ENCODE results near the gene HESX1.

HESX1 gene

DNA sequence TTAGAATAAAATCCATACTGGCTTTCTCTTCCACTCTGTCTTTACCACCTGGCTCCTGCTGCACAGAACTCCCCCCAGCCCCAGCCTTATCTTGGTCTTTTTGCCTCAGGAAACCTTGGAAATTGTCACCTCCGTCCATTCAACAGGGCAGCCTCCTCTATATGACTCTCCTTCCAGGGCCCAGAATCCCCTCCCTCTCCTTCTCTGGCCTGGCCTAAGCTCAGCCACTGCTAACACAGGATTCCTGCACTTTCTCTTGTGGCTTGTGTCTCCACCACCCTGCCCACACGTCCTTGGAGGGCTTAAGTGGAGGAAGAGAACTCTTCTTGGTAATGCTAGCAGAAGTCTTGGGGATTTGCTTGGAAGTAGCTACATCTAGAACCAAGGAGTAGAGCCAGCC, 33.1 kb downstream of the HESX1 start:
- DNase-seq: no peak

DNA sequence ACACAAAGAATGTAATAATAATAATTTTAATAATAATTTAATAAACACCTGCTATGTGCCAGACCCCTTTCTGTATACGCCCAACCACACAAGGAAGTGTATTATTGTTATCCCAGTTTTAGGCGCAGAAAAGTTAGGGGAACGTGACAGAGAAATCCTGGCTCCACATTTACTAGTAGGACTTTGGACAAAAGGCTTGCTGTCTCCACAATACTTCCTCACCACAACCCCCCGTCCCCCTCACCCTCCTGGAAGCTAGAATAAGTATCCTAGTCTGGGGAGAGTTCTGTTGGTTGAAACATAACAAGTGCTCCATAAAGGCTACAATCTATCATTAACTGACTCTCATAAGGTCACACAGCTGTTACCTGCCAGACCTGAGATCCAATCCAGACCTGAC, 34.1 kb downstream of the HESX1 start:
- DNase-seq: no peak

DNA sequence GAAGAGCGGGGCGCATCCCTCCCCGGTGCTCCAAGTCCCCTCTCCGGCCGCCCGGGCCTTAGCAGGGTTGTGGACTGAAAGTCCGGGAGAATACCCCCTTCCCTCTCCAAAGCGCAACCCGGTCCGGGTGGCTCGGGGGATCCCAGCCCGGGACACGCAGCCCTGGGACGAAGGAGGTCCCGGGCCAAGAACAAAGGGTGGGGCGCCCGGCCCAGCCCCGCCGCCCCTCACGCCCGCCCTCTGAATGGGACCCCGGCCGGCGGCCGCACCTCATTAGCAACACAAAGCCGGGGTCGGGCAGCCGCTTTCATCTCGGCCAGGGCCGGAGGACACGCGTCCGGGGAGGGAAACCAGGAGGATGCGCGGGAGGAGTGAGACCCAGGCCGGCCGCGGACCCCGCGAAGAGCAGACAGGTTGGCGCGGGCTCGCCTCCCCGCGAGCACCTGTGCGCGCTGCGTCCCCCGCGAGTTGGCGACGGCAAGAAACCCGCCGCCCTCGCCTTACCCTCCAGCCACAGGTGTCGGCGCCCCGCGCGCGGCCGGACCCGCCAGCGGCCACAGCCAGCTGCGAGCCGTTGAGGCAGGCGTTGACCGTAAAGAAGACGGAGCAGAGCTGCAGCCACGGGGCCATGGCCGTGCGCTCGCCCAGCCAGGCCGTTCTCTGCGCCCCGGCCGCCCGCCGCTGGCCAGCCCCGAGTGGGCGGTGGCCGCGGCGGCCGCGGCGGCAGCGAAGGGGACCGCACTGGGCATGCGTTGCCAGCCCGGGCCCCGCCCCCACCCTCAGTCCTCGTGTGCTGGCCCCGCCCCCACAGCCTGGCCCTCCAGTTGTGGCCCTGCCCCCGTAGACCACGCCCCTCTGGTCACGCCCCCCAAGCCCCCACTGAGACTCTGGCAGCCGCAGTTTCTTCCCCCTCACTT, 34.9 kb downstream of the HESX1 start, which contains the start of gene IL17RD:
IL17RD (minus strand) TSS at position 697 of the 917 bp plus-strand sequence; CDS start at position 630, 67 bp downstream.
- DNase-seq: no peak

DNA sequence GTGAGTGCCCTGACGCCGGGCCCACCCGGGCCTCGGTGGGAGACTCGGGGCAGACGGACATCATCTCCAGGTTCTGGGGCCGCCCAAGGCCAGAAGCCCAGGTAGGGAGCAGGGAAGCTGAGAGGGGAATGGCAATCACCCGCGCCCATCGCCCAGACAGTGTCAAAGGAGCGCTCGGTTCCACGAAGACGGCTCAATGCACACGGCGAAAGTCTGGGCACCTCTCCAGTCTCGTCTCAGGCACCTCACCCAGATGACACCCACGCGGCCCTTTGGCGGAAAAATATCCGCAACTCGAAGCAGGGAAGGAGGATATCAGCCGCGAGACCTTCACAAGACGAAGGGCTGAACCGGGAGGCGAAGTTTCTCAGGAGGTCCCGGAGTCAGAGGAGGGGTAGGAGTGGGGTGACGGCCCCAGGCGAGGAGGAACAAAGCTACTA, 35.5 kb downstream of the HESX1 start:
- DNase-seq: no peak

DNA sequence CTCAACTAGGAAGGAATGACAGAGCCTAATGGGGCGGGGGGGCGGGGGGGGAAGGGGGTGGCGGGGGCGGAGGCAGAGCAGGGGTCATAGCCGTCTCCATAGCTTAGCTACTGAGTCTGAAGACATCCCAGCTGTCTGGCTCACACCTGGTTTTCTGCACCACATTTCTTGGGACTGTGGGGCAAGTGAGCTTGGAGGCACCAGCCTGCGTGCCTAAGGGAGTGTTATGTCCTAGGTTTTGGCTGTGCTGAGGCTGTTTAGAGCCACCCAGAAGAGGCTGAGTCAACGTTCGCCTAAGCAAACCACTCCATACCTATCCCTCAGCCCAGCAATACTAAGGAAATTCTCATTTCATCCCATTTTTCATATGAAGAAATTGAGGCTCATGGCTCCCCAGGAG, 36.0 kb downstream of the HESX1 start:
- no peak for DNase-seq

DNA sequence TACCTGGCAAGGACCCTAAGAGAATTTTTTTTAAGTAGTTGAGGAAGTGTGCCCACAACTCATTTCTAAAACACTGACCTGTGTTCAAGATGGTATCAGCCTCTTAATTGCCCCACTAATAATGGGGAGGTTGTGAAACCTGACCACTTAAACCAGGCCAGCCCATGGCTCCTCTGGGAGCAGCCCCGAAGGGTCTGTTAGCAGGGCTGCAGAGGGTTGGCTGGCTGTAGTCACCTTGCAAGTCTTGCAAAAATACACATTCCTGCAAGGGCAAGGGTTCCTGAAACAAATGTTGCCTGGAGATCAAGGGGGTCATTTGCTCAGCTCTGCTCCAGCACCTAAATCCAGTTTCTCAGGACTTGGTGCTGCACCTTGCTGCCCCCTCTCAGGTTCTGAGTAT, 37.9 kb downstream of the HESX1 start:
- no peak for DNase-seq

DNA sequence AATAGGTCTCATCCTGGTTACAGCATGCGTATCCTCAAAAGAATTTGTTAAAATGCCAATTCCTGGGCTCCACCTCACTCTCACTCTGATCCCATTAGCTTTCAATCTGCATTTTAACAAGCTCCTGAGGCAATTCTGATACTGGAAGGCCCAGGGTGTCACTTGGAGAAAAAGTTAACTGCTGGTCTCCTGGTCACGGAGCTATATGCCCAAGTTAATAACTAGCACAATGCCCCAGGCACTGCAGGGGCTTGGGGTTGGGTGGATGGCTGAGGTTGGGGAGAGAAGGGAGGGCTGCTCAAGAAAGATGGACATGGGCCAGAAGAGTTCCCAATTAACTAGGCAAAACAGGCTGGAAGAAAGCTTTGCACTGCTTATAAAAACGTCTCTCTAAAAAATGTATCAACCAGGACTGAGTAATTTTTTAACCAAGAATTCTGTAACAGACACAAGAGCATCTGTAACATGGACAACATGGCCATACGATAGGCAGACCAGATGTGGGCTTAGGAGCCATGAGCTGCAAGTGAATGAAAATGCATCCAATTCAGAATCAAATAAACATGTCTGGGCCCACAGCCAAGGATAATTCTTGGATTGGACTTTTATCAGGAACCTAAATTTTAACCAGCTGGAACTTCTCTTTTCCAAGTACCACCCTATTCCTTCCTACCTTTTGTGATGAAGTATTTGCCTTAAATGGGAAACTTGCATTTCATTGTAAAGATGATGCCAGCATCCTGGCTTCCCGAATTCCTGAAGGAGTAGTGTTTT, 38.8 kb downstream of the HESX1 start:
- DNase-seq: no peak

DNA sequence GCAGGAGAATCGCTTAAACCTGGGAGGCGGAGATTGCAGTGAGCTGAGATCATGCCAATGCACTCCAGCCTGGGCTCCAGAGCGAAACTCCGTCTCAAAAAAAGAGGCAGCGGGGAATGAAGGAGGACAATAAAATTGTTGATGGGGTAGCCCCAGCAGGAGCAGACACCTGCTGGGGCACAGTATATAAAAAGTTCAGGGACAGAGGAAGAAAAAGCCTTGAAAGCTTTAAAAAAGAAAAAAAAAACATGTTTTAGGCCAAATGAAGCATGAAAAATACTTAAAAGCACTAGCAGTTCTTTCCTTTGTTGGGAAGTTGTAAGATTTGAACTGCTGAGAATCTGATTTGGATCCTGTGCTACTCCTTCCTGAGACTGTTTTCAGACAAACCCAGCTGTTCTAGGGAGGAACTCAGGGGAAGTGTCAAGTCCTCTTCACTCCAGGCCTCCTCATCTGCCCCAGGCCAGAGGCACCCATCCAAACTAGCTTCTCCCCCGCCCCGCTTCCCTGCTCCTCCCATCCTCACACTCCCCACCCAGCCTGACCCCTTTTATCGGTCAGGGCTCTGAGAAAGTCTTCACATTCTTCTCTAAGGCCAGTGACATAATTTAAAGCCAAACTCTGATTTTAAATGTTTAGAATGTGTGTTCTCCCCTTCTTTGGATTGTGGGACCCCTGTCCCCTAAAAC, 39.6 kb downstream of the HESX1 start:
- no peak for DNase-seq

DNA sequence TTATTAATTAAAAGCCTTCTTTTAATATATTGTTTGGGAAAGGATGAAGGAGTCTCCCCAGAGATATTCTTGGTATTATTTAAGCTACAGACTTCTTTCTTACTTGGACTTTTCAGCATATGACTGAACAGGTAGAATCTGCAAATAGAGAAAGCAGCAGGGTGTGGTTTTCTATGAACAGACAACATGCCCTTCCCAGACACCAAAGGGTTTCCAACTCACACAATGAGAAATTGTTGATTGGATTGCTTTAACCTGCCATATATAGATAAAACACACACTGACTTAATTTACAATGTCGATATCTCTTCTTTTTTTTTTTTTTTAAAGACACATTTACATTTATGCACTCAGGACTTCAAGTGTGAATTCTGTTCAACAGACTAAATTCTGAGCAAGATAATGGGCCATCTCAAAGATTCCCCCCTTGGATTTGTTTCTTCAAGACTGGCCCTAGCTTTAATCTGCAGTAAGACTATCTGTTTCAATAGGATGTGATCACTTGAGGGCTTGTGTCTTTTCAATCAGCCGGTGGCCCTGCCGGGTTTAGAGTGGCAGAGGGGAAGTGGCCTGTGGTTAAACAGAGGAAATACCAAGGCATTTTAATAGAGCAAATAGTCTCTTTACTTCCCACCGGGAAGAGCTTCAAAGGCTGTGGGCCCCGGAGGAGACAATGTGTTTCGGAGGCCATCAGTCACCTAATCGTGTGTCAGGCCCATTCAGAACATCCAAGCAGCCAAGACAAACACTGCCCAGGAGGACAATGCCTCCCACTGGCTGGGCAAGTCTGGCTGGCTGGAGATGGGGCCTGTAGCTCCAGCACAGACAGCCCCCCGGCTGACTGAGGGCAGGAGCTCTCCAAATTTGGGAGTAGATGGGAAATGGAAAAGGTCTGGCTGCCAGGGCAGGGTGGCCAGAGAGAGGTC, 40.7 kb downstream of the HESX1 start:
- DNase-seq: no peak

DNA sequence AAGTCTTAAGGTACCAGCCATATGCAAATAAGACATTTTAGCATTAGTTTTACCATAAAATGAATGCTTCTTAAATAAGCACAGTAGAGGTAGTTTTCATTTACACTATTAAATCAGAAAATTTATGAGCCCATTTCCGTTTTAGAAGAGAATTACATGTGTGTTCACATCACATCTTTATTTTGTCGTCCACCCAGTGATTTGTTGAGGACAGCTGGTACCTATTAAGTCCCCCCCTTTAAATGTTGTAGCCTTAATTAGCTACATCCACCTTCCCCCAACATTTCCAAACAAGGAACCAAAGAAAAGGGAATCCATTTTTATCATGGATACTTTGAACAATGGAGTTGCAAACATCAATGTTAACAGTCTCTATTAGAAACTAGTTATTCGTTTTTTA, 41.5 kb downstream of the HESX1 start:
- no peak for DNase-seq

DNA sequence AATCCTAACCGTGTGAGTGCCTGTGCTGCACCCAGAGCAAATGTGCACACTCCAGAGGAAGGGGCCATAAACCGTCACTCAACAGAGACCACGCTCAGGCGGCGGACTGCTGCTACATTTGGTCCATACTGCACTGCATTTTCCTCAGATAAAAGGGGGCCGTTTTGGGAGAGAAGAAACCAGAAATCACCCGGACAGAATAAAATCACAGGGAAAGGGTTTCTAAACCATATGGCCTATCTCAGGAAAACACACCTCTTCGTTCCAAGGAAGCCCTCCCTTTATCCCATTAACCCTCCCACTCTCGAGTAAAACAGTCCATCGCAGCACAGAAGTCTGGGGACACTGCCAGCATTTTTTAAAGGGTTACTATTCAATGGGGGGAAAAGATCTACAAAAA, 42.2 kb downstream of the HESX1 start:
- DNase-seq: no peak

DNA sequence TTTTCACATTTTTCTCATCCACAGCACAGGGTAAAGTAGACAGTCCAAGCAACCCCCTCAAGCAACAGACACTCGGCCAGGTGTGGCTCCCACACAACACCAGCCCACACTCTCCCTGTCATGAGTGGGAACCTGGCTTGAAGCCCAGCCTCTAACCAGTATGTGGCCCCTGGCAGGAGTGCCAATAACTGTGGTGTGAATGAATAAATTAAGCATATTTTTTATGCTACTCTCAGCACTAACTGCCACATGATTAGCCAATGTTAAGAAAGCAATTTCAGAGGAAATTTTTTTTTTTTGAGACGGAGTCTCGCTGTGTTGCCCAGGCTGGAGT, 44.5 kb downstream of the HESX1 start:
- DNase-seq: no peak

DNA sequence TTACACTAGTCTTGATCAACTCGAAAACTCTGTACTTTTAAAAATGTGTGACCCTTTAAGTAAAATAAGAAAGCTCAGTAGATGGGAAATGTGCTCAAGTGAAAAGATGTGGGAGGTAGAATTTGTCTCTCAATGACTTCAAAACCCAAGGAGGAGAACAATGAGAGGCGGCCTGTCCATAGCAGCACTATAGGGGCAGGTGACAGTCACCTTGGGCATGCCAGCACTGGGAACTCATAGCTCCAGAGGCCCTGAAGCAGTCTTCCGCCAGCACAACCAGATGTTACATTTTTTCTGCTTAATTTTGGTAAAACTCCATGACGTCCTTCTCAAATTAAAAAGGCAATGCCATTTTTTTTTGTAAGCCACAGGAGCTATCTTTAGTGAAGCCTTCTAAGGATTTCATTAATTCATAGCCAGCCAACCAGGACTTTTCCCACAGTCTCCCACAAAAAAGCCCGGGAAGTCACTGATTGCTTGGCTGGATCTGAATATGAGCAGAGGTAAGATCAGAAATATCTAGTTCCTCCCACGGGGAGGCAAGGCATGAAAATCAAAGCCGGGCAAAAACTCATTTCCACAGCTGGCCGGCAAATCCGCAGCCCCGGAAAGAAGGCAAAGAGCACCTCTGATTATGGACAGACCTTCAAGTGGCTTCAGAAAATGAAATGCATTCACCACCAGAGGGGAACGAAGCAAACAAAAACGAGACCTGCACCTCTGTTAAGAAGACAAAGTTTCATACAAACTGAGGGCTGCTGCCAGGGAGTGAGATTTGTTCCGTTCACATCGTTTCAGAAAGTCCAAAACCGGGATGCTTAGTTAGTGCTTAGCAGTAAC, 45.1 kb downstream of the HESX1 start:
- DNase-seq: no peak

DNA sequence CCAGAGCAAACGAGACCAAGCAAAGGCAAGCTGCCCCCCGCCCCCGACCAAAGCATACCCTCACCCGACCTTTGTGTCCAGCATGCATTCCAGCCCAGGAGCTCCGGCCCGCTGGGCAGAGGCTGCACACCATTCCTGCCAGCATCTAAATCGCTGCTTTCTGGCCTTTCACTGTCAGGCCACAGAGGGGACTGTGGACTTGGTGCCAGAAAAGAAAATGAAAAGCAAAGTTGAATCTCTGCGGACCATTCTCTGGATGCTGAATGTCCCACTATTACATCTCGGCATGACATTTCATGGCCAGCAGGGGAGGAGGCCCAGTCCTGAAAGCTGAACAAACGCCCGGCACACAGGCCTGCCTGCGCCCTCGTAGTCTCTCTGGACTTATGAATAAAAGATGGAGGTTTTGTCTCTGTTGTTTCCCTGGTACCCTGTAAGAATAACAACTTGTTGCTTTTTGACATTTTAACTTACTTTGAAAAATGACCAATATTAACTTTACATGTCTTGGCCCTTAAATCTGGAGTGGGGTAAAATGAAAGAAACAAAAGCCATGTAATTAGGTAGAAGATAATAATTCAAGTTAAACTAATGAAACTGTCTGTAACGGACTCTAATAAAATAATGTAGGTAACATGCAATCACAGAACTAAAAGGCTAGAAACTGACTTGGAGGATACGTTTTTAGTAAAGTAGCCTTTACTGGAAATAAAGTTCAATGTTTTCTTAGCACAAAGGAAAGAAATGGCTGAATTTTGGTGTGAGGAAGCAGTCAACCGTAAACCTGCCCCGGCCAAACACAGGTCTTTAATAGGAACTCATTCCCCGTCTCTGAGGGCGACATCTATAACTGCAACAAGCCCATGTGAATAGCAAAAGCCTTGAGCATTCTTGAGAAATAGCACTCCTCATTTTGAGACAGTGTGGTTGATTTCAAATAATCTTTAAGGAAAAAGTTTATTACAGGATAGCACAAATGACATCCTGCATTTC, 47.3 kb downstream of the HESX1 start:
- DNase-seq: no peak

DNA sequence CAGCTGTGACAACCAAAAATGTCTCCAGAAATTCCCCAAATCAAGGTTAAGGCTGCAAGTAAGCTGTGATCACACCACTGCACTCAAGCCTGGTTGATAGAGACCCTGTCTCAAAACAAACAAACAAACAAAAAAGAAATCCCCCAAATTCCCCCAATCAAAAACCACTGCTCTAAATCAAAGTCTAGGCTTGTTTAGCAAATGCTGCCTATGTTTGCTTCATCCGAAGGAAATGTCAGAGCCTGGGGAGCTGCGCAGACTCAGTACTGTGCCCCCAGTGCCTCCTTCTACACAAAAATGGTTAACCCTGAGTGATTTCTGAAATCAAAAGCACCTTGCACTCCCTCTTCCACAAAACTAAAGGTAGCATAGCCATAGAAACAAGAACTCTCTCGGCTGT, 48.0 kb downstream of the HESX1 start:
- no peak for DNase-seq

DNA sequence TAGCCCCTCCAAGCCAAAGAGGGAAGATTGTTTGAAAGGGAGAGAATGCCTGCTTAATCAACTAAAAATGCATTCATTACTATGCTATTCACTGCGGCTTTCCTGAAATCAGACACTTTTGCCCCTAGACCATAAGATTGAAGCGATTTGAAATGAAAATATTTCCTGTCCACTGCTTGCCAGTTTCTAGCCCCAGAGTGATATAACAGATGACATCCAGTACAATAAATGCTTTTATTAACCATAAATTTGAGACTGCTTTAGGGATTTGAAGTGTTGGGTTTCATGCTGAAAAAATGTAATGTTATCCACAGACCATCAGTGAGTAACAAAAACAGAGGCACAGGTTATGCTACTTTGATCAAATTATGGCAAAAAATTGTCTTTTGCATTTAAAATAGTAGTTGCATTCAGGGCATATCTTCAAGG, 48.7 kb downstream of the HESX1 start:
- DNase-seq: no peak

DNA sequence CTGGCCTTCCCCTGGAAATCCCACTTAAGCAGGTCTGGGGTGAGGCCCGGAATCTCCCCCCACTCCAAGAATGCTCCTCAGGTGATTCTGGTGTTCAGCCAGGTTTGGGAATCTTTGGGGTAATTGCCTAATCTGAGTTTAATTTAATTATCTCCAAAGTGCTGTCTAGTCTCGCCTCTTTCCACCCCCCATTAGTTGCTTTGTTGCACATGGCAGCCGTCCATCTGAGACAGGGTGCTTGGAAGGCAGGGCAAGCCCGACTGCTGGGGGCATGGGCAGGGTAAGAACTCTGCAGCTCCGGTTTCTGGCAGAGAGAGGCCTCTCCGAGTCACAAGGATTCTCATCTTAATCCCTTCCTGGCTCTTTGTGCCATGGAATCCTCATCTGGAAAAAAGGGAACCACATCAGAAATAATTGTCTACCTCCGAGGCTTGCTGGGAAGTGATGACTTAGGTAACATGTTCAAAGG, 49.6 kb downstream of the HESX1 start:
- no peak for DNase-seq
